ENCODE measurements around the gene OPRPN.

DNA sequence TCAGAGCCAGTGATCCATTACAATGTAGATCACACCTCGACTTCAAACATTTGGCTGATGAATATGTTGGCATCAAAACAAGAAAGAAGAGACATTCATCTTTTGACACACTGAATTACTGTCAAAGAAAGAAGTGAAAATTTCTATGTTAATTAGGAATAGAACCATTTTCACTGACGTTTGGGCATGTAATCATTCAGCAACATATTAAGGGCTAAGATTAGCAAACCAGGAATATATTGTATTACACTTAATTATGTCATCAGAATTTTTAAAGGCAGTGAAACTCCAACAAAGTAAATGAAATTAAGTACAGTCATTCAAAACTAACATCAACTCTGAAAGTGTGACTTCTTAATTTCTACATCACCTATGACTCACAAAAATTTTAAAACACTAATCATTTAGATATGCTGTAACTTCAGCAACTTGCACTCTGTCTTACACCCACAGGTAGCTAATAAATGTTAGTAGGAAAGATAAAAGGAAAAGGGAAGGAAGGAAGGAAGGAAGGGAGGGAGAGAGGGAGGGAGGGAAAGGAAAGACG is 38.6 kb upstream of the OPRPN start:
- TF ChIP-seq, protein P1, sequence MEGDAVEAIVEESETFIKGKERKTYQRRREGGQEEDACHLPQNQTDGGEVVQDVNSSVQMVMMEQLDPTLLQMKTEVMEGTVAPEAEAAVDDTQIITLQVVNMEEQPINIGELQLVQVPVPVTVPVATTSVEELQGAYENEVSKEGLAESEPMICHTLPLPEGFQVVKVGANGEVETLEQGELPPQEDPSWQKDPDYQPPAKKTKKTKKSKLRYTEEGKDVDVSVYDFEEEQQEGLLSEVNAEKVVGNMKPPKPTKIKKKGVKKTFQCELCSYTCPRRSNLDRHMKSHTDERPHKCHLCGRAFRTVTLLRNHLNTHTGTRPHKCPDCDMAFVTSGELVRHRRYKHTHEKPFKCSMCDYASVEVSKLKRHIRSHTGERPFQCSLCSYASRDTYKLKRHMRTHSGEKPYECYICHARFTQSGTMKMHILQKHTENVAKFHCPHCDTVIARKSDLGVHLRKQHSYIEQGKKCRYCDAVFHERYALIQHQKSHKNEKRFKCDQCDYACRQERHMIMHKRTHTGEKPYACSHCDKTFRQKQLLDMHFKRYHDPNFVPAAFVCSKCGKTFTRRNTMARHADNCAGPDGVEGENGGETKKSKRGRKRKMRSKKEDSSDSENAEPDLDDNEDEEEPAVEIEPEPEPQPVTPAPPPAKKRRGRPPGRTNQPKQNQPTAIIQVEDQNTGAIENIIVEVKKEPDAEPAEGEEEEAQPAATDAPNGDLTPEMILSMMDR (IDR thresholded peaks at IDR 0.05; ENCODE audit: low read length), result no peak
- no peak for TF ChIP-seq EZH2 (optimal IDR thresholded peaks at IDR 0.05; ENCODE audit: low read depth, low read length)
- TF ChIP-seq EZH2phosphoT487 (IDR thresholded peaks at IDR 0.05; ENCODE audit: low read length), result no peak

Data from MM.1S (cell line).